ENCODE results near the gene CAMK1D.

GRCh38 chr10:12689893-12690292 is 340.5 kb downstream of the CAMK1D start:
- TF ChIP-seq CTCF (IDR thresholded peaks at IDR 0.05) (no peak), POLR2A (IDR thresholded peaks at IDR 0.05) (no peak)

Data from testis (tissue), 2 donors.